Prostate gland (tissue), 2 donors: ENCODE results near the gene AURKA. TPM values are rescaled to one million over a fixed set of nuclear protein-coding genes. Genes with fewer than 3 reads are reported as not detected.

ENCODE experiments used
- DNase-seq: peaks from one replicate; pipeline ENCODE4 v3.0.0-alpha.2; 2019; ENCODE audit warnings: low spot score
- H3K27ac ChIP-seq, 2 donors: fragments of 200-600 bp; sonication (generic); 2 replicates each; pipeline ENCODE4 v1.5.1; 2017 to 2019
- H3K27me3 ChIP-seq: fragments of 200-600 bp; sonication (generic); replicated peaks from 2 replicates; pipeline ENCODE4 v1.5.1; 2019; ENCODE audit not compliant: insufficient read depth
- H3K36me3 ChIP-seq, 2 donors: fragments of 200-600 bp; sonication (generic); 1 replicate in 1 of 2; 2 replicates in 1 of 2; pipeline versions ENCODE4 v1.5.1 to v1.8.1; 2017 to 2019
- H3K4me1 ChIP-seq: fragments of 200-600 bp; sonication (generic); replicated peaks from 2 replicates; pipeline ENCODE4 v1.5.1; 2019
- H3K4me3 ChIP-seq, 2 donors: fragments of 200-600 bp; sonication (generic); 2 replicates each; pipeline ENCODE4 v1.5.1; 2017 to 2019
- H3K9me3 ChIP-seq: fragments of 200-600 bp; sonication (generic); 2 replicates; pipeline ENCODE4 v1.5.1; 2017
- POLR2A ChIP-seq: fragments of 450-650 bp; IDR thresholded peaks from one replicate; pipeline ENCODE4 v1.6.1; 2016; ENCODE audit warnings: antibody characterized with exemption, mild to moderate bottlenecking
- POLR2AphosphoS5 ChIP-seq: sonication (generic); formaldehyde crosslinking; IDR thresholded peaks from one replicate; pipeline ENCODE4 v1.6.1; 2017; ENCODE audit warnings: antibody characterized with exemption
- WGBS: methylation state at CpG from one replicate; pipeline ENCODE4 v1.1.5; 2018; 5-methylcytosine and 5-hydroxymethylcytosine counted together
- intact Hi-C: fragments of 100-400 bp; cut with DNase I; formaldehyde crosslinking; loops from one replicate; pipeline ENCODE4 v1.14.2; 2022
- total RNA-seq, 2 donors: library from RNA; depleted of rRNA; stranded (reverse); fragments of >200 nt; gene quantifications; one replicate each; pipeline ENCODE4 v1.1.0, GENCODE V29; 2016
- TF ChIP-seq, protein P1 (sequence below), 4 experiments: fragments of 200-600 bp in 2 of 4; fragments of 450-650 bp in 2 of 4; sonication (generic) in 2 of 4; IDR thresholded peaks; 1 replicate in 3 of 4; 2 replicates in 1 of 4; pipeline ENCODE4 v1.5.1; 2016 to 2019; ENCODE audit warnings: antibody characterized with exemption in 4 of 4, mild to moderate bottlenecking in 2 of 4, moderate library complexity in 2 of 4

Gene AURKA
- total RNA-seq, 2 donors from 2014 or later, result 2.6 to 9.9 TPM

DNA sequence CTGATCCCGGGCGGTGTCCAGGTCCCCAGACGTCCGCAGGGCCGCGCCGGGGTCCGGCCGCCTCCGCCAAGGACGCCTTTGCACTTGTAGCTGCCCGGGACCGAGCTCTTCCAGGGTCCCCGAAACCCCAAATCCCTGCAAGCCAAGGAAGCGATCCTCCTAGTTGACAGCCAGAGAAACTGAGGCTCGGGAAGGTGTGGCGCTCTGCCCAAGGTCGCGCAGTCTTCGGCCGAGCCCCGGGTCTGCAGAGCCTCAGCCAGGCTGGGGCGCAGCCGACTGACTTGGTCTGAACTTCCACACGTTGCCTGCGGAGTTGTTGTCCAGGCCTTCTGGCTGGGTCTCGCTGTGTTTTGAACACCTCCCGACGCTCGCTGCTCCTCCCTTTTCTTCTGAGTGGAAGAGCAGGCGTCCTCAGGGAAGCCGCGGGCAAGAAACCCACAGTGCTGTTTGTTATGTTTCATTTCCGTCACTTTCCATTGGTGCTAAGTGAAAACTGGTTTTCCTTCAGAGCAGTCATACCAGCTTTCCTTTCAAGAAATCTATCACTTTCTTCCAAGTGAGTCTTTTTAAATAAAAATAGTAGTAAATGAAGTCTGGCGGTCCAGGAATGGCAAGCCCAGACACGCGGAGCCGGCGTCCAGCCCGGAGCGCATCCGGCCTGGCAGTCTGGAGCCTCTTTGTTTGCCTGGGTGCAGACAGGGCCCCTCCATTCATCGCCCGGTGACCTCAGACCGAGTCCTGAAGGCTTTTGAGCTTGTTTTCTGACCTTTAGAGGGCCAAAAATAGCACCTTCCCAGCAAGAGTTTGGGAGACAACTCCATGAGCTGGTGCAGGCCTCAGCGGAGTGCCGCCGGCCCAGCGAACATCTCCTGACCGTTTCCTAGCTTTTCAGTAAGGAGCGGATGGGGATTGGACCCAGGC, 32.5 kb downstream of the AURKA start:
- WGBS, result 4% methylated on average over 51 of the region's 51 CpGs
- DNase-seq, result peak; percentile 69
- TF ChIP-seq POLR2A (no peak), POLR2AphosphoS5 (peak; percentile 5)
- TF ChIP-seq, protein P1, sequence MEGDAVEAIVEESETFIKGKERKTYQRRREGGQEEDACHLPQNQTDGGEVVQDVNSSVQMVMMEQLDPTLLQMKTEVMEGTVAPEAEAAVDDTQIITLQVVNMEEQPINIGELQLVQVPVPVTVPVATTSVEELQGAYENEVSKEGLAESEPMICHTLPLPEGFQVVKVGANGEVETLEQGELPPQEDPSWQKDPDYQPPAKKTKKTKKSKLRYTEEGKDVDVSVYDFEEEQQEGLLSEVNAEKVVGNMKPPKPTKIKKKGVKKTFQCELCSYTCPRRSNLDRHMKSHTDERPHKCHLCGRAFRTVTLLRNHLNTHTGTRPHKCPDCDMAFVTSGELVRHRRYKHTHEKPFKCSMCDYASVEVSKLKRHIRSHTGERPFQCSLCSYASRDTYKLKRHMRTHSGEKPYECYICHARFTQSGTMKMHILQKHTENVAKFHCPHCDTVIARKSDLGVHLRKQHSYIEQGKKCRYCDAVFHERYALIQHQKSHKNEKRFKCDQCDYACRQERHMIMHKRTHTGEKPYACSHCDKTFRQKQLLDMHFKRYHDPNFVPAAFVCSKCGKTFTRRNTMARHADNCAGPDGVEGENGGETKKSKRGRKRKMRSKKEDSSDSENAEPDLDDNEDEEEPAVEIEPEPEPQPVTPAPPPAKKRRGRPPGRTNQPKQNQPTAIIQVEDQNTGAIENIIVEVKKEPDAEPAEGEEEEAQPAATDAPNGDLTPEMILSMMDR (IDR thresholded peaks at IDR 0.05), result no peak
- intact Hi-C loops, result no loop called here
- no peaks in the 10 kb centered on the region for H3K27me3 ChIP-seq
- H3K4me1 ChIP-seq, result peaks cover 11% of the 10 kb centered on the region
- no peaks in the 10 kb centered on the region for H3K9me3 ChIP-seq
- peak overlapping the region; percentile 82 to 88 for H3K27ac ChIP-seq
- H3K4me3 ChIP-seq, result peak overlapping the region; percentile 87 to 98
- no peaks in the 10 kb centered on the region for H3K36me3 ChIP-seq

DNA sequence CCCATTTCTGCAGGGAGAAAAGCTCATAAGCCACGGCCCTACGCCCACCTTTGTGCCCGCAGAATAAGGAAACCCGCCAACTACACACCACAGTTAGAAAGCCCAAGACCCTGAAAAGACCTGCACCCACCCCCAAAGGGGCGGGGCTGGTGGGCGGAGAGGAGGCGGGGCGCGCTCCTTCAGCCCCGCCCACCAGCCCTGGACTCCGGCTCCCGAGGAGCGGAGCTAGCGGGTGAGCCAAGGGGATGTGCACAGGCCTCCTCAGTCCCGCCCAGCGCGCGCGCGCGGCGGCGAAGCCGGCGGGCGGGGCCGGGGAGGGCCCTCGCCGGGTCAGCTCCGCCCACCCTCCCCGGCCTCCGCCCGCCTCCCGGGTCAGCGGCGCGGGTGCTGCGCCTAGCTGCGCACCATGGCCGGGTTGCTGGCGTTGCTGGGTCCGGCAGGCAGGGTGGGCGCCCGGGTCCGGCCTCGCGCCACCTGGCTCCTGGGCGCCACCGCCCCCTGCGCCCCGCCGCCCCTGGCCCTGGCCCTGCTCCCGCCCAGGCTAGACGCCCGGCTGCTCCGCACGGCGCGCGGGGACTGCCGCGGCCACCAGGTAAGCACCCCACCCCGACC, 33.3 kb downstream of the AURKA start, which contains the start of gene FAM210B:
Gene FAM210B, plus strand, starts transcription at position 375 of the 612 bp plus-strand sequence. Its CDS starts 32 bp downstream, at position 407.
- DNase-seq, result peak; percentile 87
- intact Hi-C loops, result loop anchor here (1.0 kb wide), 1 partner anchor 34 kb away; the partner anchor contains the start of genes AURKA and CSTF1
- WGBS, result 2% methylated on average over 38 of the region's 63 CpGs
- Histone ChIP-seq H3K9me3 (no peaks in the 10 kb centered on the region), H3K36me3 (no peaks in the 10 kb centered on the region), H3K27me3 (no peaks in the 10 kb centered on the region), H3K27ac (peak within 1 kb of the TSS; percentile 82 to 88), H3K4me1 (peaks cover 11% of the 10 kb centered on the region), H3K4me3 (peak within 1 kb of the TSS; percentile 87 to 98)
- TF ChIP-seq POLR2A, result peak; percentile 52
- TF ChIP-seq, protein P1 (IDR thresholded peaks at IDR 0.05), result no peak

- 23% methylated on average over 6 of the region's 6 CpGs for WGBS
- TF ChIP-seq, protein P1 (IDR thresholded peaks at IDR 0.05), result no peak
- TF ChIP-seq POLR2AphosphoS5, result peak; percentile 66
- H3K36me3 ChIP-seq, result no peaks in the 10 kb centered on the region
- H3K27ac ChIP-seq, result peak overlapping the region; percentile 82 to 88
- H3K4me1 ChIP-seq, result peaks cover 10% of the 10 kb centered on the region
- peak overlapping the region; percentile 87 to 98 for H3K4me3 ChIP-seq
- intact Hi-C loops, result loop anchor here (1.0 kb wide), 1 partner anchor 34 kb away; the partner anchor contains the start of genes AURKA and CSTF1
- H3K27me3 ChIP-seq, result no peaks in the 10 kb centered on the region
- no peaks in the 10 kb centered on the region for H3K9me3 ChIP-seq
- peak; percentile 17 for DNase-seq
Measured at GRCh38 chr20:56358070-56358469, 33.9 kb downstream of the AURKA start.

DNA sequence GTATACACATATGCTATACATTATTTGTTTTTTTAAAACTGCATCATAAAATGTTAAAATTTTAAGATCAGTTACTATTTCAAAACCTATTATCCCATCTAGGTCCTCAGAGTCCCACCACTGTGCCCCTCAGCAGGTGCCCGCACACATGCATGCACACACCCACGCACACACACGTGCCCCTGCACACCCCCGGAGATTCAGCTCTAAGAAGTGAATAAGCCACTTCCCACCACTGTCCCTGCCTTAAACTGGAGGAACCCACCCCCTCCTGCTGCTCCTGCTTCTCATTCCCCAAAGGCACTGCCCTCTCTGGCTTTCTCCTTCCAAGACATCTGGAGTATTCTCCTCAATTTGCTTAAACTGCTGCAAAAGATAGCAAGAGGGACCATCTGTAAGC, 38.7 kb downstream of the AURKA start:
- no peaks in the 10 kb centered on the region for H3K27me3 ChIP-seq
- H3K36me3 ChIP-seq, result no peaks in the 10 kb centered on the region
- no peak overlapping the region for H3K27ac ChIP-seq
- TF ChIP-seq POLR2AphosphoS5 (no peak), POLR2A (no peak)
- TF ChIP-seq, protein P1 (IDR thresholded peaks at IDR 0.05), result no peak
- no peak for DNase-seq
- intact Hi-C loops, result no loop called here
- no peaks in the 10 kb centered on the region for H3K9me3 ChIP-seq
- peaks cover 5% of the 10 kb centered on the region for H3K4me1 ChIP-seq
- H3K4me3 ChIP-seq, result no peak overlapping the region
- 87% methylated on average over 4 of the region's 4 CpGs for WGBS
